HEK293 (cell line): ENCODE measurements around the gene NTN4.

ENCODE experiments used
- CTCF ChIA-PET: fragments of 350-600 bp; formaldehyde crosslinking; extraction: SDS; loops from one replicate; lab custom pipeline; 2021; ENCODE audit warnings: antibody characterized with exemption; lab: Yijun Ruan, JAX
- POLR2A ChIA-PET: fragments of 300-600 bp; formaldehyde crosslinking; extraction: SDS; loops from one replicate; lab custom pipeline; 2020; ENCODE audit warnings: antibody characterized with exemption, inconsistent platforms; lab: Yijun Ruan, JAX
- H3K27ac ChIP-seq: fragments of 200-500 bp; sonication (Bioruptor generic); 2 replicates; pipeline ENCODE4 v1.5.1; 2014; ENCODE audit warnings: low read depth, low read length, control low read depth, inconsistent platforms; ENCODE audit errors: extremely low read depth
- H3K36me3 ChIP-seq, 2 experiments: fragments of 200-500 bp in 1 of 2; sonication (Bioruptor generic) in 1 of 2; 1 replicate in 1 of 2; 2 replicates in 1 of 2; pipeline ENCODE4 v1.5.1; 2014 to 2017; ENCODE audit warnings: inconsistent platforms in 2 of 2, low read length in 2 of 2; ENCODE audit not compliant: control insufficient read depth in 2 of 2, insufficient read depth in 1 of 2
- H3K4me1 ChIP-seq: fragments of 200-500 bp; sonication (Bioruptor generic); 2 replicates; pipeline ENCODE4 v1.5.1; 2014; ENCODE audit warnings: mild to moderate bottlenecking, low read length, inconsistent platforms; ENCODE audit not compliant: control insufficient read depth, insufficient read depth
- H3K4me3 ChIP-seq: 2 replicates; pipeline ENCODE4 v1.5.1; 2011; ENCODE audit warnings: low read depth, mild to moderate bottlenecking, control low read depth, low read length, moderate library complexity
- H3K9me3 ChIP-seq: fragments of 200-500 bp; sonication (Bioruptor generic); 2 replicates; pipeline ENCODE4 v1.5.1; 2014; ENCODE audit warnings: low read depth, low read length, inconsistent platforms; ENCODE audit not compliant: control insufficient read depth, insufficient read depth
- GLIS2 ChIP-seq: fragments of 450-650 bp; formaldehyde crosslinking; IDR thresholded peaks from 2 replicates; pipeline ENCODE4 v1.5.1; 2016; ENCODE audit warnings: missing biosample characterization, missing genetic modification characterization
- OVOL3 ChIP-seq: fragments of 450-650 bp; formaldehyde crosslinking; IDR thresholded peaks from 2 replicates; pipeline ENCODE4 v1.5.1; 2016; ENCODE audit warnings: missing biosample characterization, missing genetic modification characterization
- YY1 ChIP-seq: fragments of 450-650 bp; formaldehyde crosslinking; IDR thresholded peaks from 2 replicates; pipeline ENCODE4 v1.5.1; 2018; ENCODE audit warnings: missing biosample characterization, missing genetic modification characterization
- ZBTB20 ChIP-seq: fragments of 450-650 bp; formaldehyde crosslinking; IDR thresholded peaks from 2 replicates; pipeline ENCODE4 v1.5.1; 2016; ENCODE audit warnings: missing biosample characterization, missing genetic modification characterization
- ZFP37 ChIP-seq: fragments of 450-650 bp; formaldehyde crosslinking; IDR thresholded peaks from 2 replicates; pipeline ENCODE4 v1.5.1; 2016; ENCODE audit warnings: missing biosample characterization, missing genetic modification characterization
- ZFP41 ChIP-seq: fragments of 450-650 bp; formaldehyde crosslinking; IDR thresholded peaks from 2 replicates; pipeline ENCODE4 v1.5.1; 2016; ENCODE audit warnings: missing biosample characterization, missing genetic modification characterization, borderline replicate concordance
- ZNF10 ChIP-seq: fragments of 450-650 bp; formaldehyde crosslinking; IDR thresholded peaks from 2 replicates; pipeline ENCODE4 v1.5.1; 2017; ENCODE audit warnings: missing biosample characterization, missing genetic modification characterization
- ZNF121 ChIP-seq: fragments of 450-650 bp; formaldehyde crosslinking; IDR thresholded peaks from 2 replicates; pipeline ENCODE4 v1.5.1; 2016; ENCODE audit warnings: missing biosample characterization, missing genetic modification characterization
- ZNF174 ChIP-seq: fragments of 450-650 bp; formaldehyde crosslinking; IDR thresholded peaks from 2 replicates; pipeline ENCODE4 v1.5.0; 2017; ENCODE audit warnings: missing biosample characterization, mild to moderate bottlenecking, missing genetic modification characterization
- ZNF280D ChIP-seq: fragments of 450-650 bp; formaldehyde crosslinking; IDR thresholded peaks from 2 replicates; pipeline ENCODE4 v1.5.1; 2016; ENCODE audit warnings: missing biosample characterization, missing genetic modification characterization
- ZNF324 ChIP-seq: fragments of 450-650 bp; formaldehyde crosslinking; IDR thresholded peaks from 2 replicates; pipeline ENCODE4 v1.5.1; 2016; ENCODE audit warnings: missing biosample characterization, missing genetic modification characterization
- ZNF37A ChIP-seq: fragments of 450-650 bp; IDR thresholded peaks from 2 replicates; pipeline ENCODE4 v1.5.1; 2018; ENCODE audit warnings: missing biosample characterization, missing genetic modification characterization
- ZNF404 ChIP-seq: fragments of 450-650 bp; formaldehyde crosslinking; IDR thresholded peaks from 2 replicates; pipeline ENCODE4 v1.5.1; 2017; ENCODE audit warnings: missing biosample characterization, missing genetic modification characterization
- ZNF513 ChIP-seq: fragments of 450-650 bp; IDR thresholded peaks from 2 replicates; pipeline ENCODE4 v1.5.1; 2018; ENCODE audit warnings: missing biosample characterization, missing genetic modification characterization
- ZNF548 ChIP-seq: fragments of 450-650 bp; formaldehyde crosslinking; IDR thresholded peaks from 2 replicates; pipeline ENCODE4 v1.5.1; 2016; ENCODE audit warnings: missing biosample characterization, missing genetic modification characterization
- ZNF629 ChIP-seq: fragments of 450-650 bp; formaldehyde crosslinking; IDR thresholded peaks from 2 replicates; pipeline ENCODE4 v1.5.1; 2017; ENCODE audit warnings: missing biosample characterization, missing genetic modification characterization
- ZNF747 ChIP-seq: fragments of 450-650 bp; formaldehyde crosslinking; IDR thresholded peaks from 2 replicates; pipeline ENCODE4 v1.5.1; 2016; ENCODE audit warnings: missing biosample characterization, missing genetic modification characterization
- ZSCAN16 ChIP-seq: fragments of 450-650 bp; formaldehyde crosslinking; IDR thresholded peaks from 2 replicates; pipeline ENCODE4 v1.5.1; 2016; ENCODE audit warnings: missing biosample characterization, missing genetic modification characterization
- TF ChIP-seq, protein P1 (sequence below): fragments of 450-650 bp; formaldehyde crosslinking; IDR thresholded peaks from 2 replicates; pipeline ENCODE4 v1.5.1; 2016; ENCODE audit warnings: missing biosample characterization, missing genetic modification characterization
- TF ChIP-seq, protein P2 (sequence below): fragments of 450-650 bp; formaldehyde crosslinking; IDR thresholded peaks from 2 replicates; pipeline ENCODE4 v1.5.1; 2016; ENCODE audit warnings: missing biosample characterization, missing genetic modification characterization
- TF ChIP-seq, protein P3 (sequence below): fragments of 450-650 bp; formaldehyde crosslinking; IDR thresholded peaks from 2 replicates; pipeline ENCODE4 v1.5.1; 2016; ENCODE audit warnings: missing biosample characterization, missing genetic modification characterization, low read depth
- TF ChIP-seq, protein P4 (sequence below): fragments of 450-650 bp; formaldehyde crosslinking; IDR thresholded peaks from 2 replicates; pipeline ENCODE4 v1.5.1; 2016; ENCODE audit warnings: missing biosample characterization, missing genetic modification characterization

NTN4 gene

DNA sequence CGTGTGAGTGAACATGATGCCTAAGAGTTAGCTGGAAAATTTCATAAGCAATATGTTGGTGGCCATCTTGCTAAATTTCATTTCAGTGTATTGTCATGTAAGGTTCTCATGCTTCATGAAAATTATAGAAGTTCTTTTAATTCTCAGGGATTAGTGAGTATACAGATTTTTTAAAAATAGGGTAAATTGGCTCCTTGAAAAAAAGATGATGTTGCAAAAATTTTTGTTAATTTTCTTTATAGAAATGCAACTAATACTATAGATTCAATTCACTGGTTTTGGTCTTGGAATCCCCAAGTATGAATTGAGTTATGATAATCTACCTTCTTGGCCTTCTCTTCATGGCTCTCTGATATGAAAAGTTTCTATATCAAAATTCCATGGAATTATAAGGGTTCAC, 75.4 kb downstream of the NTN4 start:
- ChIA-PET POLR2A (no interaction called here), CTCF (interaction anchor here (0.6 kb wide), 1 partner anchor 13 kb away, joined by 4 read pairs; no protein-coding TSS in a partner anchor)
- Histone ChIP-seq H3K4me1 (peaks cover 2% of the 10 kb centered on the region; the same call in 1 of the 2 replicates), H3K4me3 (no peak overlapping the region), H3K27ac (no peak overlapping the region), H3K9me3 (no peaks in the 10 kb centered on the region), H3K36me3 (no peaks in the 10 kb centered on the region)
- no peak for TF ChIP-seq ZNF513
- TF ChIP-seq ZNF629 (tag by site-specific recombination): no peak

DNA sequence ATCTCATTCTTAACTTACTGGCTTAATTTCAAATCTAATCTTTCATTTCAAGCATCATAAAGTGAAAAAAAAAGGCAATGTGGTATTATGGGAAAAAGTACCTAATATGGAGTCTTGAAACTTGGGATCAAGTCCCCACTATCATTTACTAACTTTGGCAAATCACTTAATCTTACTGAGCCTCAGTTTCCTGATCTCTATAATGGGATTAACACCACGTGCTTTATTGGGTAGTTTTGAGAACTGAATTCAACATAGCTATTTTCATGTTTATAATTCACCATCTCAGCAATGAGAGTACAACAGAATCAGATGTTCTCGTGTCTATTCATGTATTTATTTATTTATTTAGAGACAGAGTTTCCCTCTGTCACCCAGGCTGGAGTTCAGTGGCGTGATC, 78.3 kb downstream of the NTN4 start:
- H3K27ac ChIP-seq: no peak overlapping the region
- TF ChIP-seq ZNF174 (tag by site-specific recombination) (no peak), ZNF37A (tag by site-specific recombination) (no peak), ZNF548 (tag by site-specific recombination) (no peak), GLIS2 (tag by site-specific recombination) (no peak), ZNF280D (tag by site-specific recombination) (no peak), YY1 (tag by site-specific recombination) (no peak), ZNF324 (tag by site-specific recombination) (no peak), ZNF10 (no peak), ZNF121 (tag by site-specific recombination) (no peak), OVOL3 (tag by site-specific recombination) (no peak), ZSCAN16 (tag by site-specific recombination) (no peak), ZBTB20 (tag by site-specific recombination) (no peak), ZNF747 (tag by site-specific recombination) (no peak), ZNF404 (tag by site-specific recombination) (no peak), ZFP37 (tag by site-specific recombination) (no peak), ZFP41 (tag by site-specific recombination) (no peak)
- TF ChIP-seq, protein P1, sequence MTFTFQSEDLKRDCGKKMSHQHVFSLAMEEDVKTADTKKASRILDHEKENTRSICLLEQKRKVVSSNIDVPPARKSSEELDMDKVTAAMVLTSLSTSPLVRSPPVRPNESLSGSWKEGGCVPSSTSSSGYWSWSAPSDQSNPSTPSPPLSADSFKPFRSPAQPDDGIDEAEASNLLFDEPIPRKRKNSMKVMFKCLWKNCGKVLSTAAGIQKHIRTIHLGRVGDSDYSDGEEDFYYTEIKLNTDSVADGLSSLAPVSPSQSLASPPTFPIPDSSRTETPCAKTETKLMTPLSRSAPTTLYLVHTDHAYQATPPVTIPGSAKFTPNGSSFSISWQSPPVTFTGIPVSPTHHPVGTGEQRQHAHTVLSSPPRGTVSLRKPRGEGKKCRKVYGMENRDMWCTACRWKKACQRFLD: no peak
- TF ChIP-seq, protein P2, sequence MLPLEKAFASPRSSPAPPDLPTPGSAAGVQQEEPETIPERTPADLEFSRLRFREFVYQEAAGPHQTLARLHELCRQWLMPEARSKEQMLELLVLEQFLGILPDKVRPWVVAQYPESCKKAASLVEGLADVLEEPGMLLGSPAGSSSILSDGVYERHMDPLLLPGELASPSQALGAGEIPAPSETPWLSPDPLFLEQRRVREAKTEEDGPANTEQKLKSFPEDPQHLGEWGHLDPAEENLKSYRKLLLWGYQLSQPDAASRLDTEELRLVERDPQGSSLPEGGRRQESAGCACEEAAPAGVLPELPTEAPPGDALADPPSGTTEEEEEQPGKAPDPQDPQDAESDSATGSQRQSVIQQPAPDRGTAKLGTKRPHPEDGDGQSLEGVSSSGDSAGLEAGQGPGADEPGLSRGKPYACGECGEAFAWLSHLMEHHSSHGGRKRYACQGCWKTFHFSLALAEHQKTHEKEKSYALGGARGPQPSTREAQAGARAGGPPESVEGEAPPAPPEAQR (tag by site-specific recombination): no peak
- TF ChIP-seq, protein P3, sequence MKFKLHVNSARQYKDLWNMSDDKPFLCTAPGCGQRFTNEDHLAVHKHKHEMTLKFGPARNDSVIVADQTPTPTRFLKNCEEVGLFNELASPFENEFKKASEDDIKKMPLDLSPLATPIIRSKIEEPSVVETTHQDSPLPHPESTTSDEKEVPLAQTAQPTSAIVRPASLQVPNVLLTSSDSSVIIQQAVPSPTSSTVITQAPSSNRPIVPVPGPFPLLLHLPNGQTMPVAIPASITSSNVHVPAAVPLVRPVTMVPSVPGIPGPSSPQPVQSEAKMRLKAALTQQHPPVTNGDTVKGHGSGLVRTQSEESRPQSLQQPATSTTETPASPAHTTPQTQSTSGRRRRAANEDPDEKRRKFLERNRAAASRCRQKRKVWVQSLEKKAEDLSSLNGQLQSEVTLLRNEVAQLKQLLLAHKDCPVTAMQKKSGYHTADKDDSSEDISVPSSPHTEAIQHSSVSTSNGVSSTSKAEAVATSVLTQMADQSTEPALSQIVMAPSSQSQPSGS: no peak
- TF ChIP-seq, protein P4, sequence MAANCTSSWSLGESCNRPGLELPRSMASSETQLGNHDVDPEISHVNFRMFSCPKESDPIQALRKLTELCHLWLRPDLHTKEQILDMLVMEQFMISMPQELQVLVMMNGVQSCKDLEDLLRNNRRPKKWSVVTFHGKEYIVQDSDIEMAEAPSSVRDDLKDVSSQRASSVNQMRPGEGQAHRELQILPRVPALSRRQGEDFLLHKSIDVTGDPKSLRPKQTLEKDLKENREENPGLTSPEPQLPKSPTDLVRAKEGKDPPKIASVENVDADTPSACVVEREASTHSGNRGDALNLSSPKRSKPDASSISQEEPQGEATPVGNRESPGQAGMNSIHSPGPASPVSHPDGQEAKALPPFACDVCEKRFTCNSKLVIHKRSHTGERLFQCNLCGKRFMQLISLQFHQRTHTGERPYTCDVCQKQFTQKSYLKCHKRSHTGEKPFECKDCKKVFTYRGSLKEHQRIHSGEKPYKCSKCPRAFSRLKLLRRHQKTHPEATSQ (tag by site-specific recombination): no peak
- ChIA-PET POLR2A (no interaction called here), CTCF (interaction anchor here (0.6 kb wide), 1 partner anchor 94 kb away, joined by 3 read pairs; no protein-coding TSS in a partner anchor)
- H3K36me3 ChIP-seq: no peaks in the 10 kb centered on the region; a peak in 1 of 3 replicates
- H3K9me3 ChIP-seq: no peaks in the 10 kb centered on the region
- H3K4me1 ChIP-seq: peaks cover 10% of the 10 kb centered on the region
- H3K4me3 ChIP-seq: no peak overlapping the region
